ENCODE measurements around the gene DPEP2.
"Not testable (repeated sequence)": the region's sequence is repeated elsewhere in the genome, so short reads cannot be mapped to it uniquely, and the experiment has no call there.

The DPEP2 gene

DNA sequence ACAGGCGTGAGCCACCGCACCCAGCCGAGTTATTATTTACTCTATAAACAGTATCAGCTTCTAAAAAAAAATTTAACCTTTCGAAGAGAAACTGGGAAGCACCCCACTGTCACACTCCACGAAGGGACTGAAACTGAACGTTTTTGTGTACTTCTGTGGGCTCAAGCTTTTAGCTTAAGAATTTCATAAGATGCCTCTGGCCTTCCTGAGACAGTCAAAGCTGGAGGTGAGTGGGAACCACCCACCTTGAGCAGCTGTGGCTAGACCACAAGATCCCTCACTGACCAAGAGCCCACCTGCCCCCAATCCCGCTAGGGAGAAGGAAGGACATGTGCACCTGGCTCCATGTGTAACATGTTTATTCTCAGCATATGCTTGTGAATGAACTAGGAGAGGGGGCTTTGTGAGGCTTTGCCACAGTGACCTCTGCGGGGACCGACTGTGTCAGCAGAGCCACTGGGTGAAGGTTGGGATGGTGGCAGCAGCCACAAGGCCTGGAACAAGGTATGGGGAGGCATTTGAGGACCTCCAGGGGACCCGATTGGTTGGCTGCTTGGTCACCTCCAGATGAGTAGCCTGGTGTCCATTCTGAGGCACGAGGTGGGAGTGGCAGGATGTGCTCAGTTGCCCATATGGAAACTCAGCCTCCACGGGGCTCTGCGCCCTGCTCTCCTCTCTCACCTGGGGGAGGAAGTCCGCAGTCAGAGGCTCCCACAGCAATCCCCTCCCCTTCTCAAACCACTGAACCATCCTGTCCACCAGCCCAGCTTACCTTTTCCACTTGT is 23.8 kb downstream of the DPEP2 start:
- DNase-seq = no peak

DNA sequence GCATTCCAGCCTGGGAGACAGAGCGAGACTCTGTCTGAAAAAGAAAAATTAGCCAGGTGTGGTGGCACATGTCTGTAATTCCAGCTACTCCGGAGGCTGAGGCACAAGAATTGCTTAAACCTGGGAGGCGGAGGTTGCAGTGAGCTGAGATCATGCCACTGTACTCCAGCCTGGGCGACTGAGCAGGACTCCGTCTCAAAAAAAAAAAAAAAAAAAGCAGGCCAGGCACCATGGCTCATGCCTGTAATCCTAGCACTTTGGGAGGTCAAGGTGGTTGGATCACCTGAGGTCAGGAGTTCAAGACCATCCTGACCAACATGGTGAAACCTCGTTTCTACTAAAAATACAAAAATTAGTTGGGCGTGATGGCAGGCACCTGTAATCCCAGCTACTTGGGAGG is 27.0 kb downstream of the DPEP2 start:
- not testable (repeated sequence) for DNase-seq

DNA sequence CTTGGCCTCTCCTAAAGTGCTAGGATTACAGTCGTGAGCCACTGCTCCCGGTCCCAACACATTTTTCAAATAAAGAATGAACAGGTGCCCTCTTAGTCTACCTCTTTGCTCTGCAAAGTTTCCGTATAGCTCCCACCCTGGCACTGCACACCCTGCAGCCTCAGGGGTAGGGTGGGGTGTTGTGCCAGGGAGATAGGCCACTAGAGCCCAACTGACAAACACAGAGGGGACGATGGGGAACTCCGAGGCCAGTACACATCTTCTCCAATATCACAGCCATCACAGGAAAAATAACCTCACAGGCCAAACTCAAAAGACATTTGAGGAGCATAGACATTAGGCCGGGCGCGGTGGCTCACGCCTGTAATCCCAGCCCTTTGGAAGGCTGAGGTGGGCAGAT is 28.2 kb downstream of the DPEP2 start:
- no peak for DNase-seq

DNA sequence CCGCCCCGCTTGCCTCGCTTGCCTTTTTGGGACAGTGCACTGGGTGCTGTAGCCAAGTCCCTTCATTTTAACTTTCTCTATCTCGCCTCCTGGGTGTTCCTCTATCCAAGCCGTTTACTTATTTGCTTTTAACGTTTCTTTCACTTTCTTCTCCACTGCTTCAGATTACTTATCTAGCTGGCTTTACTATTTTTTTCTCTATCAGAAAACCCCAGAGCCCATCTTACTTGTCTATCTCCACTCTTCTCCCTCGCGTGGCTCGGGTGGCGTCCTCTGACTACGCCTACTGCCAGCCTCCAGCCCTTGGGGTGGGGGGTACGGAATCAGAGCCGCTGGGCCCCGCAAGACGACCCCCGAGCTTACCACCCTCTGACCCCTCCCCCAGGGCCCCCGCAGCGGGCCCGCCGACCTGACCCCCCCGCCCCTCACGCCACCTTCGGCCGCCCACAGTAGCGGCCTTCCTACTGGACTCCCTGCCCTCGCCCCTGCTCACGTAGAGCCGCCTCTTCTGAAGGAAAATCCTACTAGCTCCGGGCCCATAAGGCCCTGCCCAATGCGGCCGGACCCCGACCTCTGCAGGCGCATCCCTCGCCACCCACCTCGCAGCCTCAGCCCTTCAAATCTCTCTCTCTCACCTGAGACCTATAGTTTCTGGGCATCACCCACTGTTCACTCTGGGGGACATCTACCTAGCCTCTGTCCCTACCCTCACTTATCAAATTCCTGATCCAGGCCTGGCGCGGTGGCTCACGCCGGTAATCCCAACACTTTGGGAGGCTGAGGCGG is 29.8 kb downstream of the DPEP2 start:
- DNase-seq = no peak

DNA sequence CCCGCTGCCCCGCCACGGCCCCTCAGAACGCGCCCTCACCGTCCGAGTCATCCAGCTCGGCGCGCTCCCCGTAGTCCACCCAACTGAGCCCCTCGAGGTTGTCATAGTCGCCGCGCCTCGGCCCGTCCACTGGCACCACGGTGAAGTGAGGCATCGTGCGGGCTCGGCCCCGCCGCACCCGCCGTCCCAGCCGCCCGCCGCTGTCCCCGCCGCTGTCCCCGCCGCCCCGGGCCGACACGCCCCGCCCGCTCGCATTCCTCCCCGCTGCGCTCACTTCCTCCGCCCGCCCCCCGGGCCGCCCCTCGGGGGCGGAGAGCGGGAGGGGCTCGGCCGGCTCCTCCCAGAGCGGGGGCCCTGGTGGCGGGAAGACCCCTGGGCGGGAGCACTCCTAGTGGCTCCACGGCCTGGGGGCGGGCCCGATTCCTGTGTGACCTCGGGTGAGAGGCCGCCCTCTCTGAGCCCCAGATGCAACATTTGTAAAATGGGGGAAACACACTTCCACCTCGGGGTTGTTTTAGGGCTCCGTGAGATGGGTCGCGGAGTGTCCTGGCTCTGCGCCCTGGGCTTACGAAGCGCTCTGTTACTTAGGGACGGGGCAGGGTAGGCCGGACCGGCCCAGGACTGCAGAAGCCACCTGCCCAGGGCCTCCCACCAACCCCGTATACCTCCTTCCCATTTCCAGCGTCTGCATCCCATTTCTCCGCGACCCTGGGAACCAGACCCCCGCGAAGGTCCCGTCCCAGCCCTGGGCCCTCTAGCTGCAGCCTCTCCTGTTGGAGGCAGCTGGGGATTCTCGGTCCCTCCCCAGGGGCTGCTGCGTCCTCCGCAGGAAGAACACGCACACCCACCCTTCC is 30.7 kb downstream of the DPEP2 start, which contains the start of gene SLC12A4:
Gene SLC12A4, minus strand, starts transcription at position 238 of the 854 bp plus-strand sequence. Its CDS starts 84 bp downstream, at position 154.
- peak; percentile 86 for DNase-seq

DNA sequence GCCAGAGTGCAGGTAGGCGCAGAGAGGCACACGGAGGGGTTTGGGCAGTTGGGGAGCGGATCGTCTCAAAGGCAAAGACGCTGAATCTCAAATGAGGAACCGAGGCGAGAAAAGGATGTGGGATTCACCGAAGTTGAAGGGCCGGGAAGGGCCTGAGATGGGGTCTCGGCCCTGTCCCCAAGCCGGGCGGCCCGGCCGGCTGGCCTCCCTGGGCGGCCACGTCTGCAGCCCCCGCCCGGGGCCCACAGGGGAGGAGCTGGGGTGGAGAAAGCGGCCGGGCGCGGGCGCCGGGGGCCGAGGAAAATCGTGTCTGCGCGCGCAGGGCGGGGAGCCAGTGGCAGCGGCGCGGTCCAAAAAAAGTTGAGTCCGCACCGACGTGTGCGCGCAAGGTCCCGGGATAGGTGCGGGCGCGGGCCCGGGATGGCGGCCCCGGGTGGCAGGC is 31.3 kb downstream of the DPEP2 start:
- peak; percentile 40 for DNase-seq

DNA sequence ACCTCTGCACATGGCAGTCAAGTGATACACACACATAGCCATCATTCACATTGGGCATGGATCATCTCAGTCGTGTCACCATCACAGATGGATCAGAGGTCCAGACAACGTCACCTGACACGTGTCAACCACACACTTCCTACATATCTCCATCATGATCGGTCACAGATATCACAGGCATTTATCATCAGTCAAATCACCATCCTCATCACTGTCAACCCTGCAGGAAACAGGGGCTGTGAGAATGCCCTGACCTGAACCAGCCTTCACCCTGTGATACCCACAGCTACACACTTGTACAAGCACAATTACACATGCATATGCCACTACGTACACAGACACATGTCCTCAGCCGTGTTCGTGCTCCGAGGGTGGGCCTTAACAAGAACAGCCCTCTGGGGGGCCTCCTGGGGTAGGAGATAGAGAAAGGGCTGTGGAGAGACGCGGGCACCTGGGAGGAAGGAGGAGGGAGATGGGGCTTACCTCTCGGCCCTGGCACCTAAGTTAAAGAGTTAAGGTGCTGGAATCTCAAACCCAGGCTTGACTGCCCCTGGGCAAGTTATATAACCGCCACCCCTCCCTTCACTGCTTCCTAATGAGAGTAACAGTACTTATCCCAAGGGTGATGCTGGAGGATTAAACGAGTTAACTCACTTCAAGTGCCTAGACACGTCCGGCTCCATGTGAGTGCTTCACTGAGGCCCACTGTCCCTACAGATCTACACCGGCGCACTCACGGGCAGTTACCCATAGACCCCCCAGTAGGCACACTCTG is 31.9 kb downstream of the DPEP2 start:
- DNase-seq = peak; percentile 29

DNA sequence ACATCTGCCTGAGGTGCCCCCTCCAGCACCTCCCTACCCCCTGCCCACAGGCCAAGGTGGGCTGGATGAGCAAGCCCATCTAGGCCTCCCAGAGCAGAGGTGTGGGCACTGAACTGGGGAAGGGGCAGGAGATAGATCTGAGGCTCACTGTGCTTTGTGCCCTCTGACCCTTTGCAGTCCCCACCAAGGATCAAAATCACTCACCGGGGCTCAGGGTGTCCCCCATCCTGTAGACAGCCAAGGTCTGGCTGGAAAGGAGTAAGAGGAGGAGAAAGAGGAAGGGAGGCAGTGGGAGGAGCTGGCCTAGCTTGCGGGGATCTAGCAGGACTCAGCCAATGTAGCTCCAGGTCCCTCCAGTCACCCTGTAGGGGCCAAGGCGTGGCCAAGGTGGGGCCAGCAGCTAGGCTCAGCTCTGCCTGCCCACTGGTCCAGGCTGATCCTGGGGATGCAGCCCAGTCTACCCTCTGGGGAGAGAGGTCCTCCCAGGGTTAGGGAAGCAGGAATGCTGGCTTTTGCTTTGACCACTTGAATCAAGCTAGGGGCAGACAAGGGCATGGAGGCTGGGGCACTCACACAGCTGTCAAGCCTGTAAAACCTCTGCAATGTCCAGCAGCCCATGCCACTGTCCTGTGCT is 32.6 kb downstream of the DPEP2 start:
- no peak for DNase-seq

DNA sequence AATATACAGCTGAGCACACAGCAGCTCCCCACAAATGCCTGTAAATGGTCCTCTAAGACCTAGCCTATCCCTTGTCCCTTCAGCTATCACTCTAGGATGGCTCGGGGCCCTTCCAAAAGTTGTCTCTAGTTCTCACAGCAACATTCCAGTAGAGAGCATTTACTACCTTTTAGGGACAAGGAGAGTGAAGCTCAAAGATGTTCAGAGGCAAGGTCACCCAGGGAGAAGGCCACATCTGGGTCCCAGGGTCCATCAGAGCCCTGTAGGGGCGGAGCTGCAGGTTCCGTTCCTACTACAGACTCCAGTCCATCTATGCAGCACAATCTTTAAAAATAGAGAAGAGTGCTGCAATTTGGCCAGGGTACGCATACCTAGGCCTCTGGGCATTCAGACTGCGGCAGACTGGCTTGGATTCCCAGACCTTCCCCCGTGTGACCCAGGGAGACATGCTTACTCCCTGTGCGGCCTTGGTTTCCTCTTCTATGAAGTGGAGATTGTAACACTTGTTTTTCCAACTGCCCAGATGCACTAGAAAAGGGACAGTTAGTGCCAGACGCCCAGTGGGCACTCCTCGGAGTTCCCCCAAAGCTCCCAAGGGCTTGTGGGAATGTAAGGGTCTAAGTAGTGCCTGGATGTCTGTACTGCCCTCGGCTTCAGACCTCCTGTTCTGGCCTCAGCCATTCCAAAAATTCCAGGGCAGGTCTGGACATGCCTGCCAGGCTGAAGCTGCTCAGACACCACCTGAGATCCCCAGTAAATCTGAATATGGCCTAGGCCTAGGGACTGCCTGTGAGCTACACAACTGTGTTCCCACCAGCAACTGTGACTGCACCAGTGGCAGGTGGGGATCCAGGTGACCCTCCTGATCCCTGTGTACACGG is 33.4 kb downstream of the DPEP2 start:
- no peak for DNase-seq

DNA sequence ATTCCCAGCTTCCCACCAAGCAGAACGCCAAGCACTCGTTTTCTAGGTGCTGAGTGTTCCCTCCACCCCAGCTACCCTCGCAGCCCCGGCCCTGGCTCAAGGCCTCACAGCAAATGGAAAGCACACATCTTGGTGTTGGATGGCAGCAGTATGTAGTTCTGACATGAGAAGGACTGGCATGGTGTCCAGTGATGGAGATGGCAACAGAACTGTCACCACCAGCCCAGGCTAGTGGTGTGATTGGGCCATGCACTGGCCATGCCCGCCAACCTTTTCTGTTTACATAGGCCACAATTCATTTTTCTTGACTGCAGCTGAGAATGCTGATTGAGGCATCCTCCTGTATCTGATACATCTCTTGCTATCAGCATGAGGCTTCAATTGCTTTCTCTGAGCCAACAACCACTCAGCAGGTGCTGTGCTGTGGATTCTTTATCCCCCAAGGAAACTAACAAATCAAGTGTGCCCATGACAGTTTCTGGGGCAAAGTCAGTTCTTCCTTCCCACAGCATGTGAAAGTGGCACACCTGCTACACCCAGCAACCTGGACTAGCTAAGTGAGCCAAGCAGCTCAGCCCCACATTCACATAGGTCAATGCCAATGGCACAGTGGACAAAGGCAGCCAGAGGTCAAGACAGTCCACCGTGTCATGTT is 34.7 kb downstream of the DPEP2 start:
- DNase-seq = no peak

DNA sequence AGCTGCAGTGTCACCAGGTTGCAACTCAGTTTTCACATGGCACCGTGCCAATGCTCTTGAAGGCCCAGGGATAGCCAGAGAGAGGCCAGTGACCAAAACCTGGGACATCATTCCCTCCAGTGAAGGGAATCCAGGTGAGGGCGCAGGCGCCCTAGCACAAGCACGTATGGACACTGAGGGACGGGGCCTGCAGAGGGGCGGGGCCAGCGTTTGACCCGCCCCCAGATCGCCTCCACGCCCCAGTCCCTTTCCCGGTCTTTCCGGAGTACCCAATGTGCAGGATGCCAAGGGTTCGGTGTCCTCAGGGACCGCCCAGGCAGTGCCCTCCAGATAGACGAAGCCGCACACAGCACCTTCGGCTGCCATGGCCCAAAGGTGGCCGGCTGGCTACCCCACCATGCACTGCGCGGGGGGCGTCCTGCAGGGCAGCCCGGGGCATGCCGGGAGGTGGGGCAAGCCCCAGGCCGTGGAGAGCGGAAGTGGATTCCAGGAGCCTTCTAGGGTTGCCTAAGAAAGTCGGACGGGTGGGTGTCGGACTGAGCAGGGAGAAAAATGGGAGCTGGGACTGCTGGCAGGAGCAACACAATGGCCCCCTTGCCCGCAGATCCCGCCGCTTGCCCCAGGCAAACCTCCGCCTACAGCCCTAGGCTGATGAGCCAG is 35.5 kb downstream of the DPEP2 start:
- no peak for DNase-seq

DNA sequence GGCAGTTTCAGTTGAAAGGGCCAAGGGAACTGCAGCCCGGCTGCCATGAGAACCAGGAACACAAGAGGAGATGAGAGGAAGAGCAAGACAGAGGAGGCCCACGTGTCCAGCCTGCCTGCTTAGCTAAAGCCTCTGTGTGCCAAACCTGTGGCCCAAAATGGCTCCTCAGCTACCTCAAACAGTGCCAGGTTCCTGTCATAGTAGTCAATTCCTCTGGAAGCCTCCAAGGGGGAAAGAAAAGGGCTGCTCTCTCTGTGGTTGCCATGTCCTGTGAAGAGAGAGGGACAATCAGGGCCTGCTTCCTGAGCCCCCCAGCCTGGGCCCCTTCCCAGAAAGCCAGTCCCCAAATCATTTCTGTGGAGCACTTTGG is 36.0 kb downstream of the DPEP2 start:
- DNase-seq = no peak

DNA sequence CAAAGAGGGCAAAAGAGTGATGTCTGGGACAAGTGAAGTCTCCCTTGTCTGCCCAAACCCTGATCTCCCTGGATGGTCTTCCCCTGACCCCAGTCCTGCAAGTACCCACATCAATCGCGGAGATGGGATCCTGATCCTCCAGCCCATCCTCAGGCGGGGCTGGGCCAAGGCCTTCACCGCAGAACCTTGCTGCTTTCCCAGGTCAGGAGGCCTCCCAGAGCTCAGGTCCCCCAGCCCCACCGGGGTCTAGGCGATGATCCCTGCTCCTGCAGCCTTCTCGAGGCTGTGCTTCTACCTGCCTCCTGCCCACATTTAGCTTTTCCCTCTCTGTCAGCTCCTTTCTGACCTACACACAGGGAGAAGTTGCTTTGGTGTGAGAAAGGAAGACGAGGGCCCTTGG is 37.1 kb downstream of the DPEP2 start:
- no peak for DNase-seq

DNA sequence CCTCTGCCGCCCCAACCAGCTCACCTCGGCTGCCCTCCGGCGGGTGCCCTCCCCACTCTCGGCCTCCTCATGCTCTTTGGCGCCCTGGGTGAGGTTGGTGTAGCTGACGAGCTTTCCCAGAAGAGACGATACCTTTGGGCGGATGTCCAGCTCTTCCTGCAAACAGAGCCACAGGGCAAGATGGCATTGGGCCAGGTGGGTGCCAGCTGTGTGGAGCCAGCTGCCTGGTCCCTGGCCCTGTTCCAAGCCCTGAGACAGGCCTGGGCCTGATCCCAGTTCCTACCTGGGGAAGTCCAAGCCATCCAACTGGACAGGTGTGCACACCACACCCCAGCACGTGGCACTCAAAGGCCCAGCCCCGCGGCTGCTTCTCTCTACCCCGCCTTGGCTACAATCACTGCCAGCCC is 37.7 kb downstream of the DPEP2 start:
- no peak for DNase-seq

DNA sequence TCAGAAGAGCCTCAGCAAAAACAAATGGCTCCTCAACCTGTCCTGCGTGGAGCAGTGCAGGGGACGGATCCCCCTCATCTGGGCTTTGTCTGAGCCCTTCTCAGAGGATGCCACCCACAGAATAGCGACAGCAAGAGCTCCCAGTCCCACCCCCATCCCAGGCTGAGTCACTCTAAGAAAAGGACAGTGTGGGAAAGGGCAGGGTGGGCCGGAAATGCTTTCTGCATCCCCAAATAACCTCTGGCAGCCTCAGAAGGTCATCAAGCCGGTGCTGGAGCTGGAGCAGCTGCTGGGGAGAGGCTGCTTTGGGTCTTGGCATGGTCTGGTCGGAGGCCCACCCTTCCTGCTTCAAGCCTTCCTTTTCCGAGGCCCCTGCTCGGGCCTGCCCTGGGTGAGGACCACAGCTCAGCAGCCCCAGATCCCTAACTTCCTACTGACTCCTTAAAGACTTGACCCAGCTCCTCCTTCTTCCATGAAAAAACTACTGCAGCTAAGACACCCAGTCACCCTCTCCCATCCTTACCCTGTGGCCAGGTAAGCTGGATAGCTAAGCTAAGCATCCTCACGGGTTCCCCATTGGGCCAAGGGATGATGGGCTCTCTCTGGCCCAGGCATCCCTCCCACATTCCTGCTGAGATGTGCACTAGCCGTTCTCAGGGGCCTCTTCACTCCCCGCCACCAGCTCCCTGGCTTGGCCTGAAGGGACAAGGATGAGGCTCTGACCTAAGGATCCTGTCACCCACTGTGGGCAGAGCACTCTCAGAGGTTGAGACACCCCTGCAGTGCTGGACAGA is 39.6 kb downstream of the DPEP2 start:
- DNase-seq = no peak

DNA sequence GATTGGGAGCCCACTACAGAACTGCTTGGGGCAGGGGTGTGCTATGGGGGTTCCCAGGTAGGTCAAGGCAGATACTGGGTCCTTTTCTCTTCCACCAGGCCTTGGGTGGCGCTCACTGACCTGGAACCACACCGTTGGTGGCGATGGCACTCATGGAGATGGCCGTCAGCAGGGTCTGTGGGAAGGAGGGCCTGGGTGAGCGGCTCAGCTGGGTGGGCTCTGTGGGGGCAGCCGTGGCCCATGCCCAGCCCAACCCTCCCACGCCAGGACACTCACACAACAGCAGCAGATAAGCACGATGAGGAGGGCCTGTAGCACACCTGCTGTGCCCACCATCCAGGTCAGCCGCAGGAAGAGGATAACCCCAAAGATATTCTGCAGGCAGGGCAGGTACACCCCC is 41.7 kb downstream of the DPEP2 start:
- DNase-seq = no peak

DNA sequence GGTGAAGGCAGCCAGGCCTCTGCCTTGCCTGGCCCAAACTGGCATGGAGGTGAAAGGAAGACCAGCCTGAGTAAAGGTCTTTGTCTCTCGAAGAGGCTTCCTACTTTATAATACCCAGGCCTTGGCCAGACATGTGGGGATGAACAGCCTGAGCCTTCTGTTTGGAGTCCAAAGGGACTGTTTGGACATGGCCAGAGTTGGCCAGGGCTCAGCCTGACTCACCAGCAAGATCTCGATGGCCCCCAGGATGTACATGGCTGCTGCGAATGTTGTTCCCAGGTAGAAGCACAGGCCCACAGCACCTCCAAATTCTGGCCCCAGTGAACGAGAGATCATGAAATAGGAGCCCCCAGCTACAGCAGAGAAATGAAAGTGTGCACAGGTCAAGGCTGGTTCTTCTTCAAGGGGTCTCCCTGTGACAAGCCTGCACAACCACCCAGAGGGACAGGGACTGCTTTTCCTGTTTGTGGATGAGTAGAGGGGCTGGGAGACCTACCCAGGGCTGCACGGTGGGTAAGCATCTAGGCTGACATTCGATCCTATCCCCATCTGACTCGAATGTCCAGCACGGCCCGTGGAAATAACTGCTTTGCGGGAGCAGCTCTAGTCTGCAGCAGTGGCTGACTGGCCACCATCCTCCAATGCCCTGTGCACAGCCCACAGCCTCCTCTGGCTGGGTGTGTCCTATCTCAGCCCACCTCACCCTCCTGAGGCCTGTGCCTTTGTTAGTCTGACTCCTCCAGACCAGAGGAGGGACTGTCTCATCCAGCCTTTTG is 44.7 kb downstream of the DPEP2 start:
- no peak for DNase-seq
